ENCODE data around the gene GJE1.
"Not testable (repeated sequence)": the region's sequence is repeated elsewhere in the genome, so short reads cannot be mapped to it uniquely, and the experiment has no call there.

GJE1 gene, protein sequence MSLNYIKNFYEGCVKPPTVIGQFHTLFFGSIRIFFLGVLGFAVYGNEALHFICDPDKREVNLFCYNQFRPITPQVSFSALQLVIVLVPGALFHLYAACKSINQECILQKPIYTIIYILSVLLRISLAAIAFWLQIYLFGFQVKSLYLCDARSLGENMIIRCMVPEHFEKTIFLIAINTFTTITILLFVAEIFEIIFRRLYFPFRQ

DNA sequence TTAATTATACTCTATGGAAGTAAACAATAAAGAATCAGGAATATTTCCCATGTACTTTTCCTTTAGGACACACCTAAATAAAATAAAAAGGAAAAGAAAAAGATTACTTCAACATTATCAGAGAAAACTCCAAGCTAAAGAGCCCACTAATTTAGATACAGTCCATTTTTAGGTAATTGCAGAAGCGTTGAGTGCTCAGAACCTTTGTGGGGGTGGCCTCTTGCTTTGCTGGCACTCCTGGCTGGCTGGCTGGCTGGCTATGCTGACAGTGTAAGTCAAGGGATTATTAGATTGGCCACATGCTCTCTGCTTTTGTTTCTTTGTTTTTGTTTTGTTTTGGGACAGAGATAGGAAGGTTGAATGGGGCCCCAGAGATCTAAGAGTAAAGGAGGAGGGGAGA is at the start of gene GJE1:
TSS of gene GJE1 (plus strand) at position 301 of the 400 bp plus-strand sequence. CDS start 234 bp downstream, outside the sequence.
- no peak for DNase-seq

DNA sequence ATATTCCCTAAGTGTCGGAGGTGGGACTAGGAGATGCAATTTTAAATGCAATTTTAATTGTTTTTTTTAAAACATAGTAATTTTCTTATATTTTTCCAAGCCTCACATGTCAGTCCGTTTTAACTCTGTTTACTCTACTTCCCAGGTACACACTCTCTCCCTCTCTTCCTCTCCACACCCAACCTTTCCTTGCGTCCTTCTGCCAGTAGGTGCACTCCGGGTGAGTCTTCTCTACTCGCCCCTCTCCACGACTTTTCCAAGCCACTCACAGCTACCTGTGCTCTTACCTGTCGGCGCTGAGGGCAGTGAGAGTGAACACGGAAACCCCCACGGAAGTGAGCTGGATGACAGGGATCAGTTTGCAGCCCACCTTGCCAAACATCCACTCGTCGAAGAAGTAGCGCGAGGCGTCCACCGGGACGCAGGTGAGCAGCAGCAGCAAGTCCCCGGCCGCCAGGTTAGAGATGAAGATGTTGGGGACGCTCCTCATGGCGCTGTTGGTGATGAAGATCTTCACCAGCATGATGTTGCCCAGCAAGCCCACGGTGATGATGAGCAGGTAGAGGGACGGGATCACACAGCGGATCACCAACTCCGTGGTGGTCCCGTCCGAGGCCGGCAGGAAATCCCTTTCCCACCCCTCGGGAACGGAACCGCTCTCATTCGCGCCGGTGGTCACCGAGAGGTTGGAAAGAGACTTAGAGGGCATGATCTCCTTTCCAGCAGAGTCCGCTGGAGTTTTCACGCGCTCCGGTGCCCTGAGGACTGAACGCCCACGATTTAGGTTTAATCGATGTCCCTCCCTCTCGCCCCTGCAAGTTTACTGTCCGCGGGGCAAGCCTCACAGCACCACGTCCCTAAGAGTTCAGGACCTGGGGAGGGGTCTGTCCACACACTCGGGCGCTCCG is 44.5 kb upstream of the GJE1 start:
- DNase-seq: no peak

DNA sequence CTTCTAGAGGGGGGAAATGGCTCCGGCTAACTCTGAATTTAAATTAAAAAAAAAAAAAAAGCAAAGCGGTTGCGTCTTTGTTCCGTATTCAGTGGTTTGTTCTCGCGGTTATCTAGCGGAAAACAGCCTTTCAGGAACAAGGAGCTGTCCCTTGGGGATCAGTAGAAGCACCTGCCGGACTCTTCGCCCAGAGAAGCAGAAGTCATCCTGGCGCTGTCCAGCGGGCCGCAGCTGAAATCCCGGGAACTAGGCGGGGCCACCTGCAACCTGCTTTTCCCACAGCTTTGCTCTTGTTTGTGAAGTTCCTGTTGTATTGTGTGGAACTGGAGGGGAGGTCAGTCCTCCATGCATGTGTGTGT is 43.9 kb upstream of the GJE1 start:
- no peak for DNase-seq

DNA sequence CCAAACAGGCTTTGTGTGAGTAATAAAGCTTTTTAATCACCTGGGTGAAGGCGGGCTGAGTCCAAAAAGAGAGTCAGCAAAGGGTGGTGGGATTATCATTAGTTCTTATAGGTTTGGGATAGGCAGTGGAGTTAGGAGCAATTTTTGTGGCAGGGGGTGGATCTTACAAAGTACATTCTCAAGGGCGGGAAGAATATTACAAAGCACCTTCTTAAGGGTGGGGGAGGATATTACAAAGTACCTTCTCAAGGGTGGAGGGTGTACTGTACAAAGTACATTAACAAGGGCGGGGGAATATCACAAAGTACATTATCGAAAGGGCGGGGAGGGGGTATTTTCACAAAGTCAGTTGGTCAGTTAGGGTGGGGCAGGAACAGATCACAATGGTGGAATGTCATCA is 27.9 kb upstream of the GJE1 start:
- not testable (repeated sequence) for DNase-seq

DNA sequence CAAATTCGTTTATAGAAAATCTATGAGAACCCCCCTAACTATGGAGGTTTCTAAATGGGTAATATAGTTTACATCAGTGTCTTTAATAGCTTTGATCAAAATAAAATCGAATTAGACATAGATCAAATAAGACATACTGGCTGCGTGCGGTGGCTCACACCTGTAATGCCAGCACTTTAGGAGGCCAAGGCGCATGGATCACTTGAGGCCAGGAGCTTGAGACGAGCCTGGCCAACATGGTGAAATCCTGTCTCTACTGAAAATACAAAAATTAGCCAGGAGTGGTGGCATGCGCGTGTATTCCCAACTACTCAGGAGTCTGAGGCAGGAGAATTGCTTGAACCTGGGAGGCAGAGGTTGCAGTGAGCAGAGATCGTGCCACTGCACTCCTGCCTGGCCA is 21.9 kb upstream of the GJE1 start:
- DNase-seq: not testable (repeated sequence)

DNA sequence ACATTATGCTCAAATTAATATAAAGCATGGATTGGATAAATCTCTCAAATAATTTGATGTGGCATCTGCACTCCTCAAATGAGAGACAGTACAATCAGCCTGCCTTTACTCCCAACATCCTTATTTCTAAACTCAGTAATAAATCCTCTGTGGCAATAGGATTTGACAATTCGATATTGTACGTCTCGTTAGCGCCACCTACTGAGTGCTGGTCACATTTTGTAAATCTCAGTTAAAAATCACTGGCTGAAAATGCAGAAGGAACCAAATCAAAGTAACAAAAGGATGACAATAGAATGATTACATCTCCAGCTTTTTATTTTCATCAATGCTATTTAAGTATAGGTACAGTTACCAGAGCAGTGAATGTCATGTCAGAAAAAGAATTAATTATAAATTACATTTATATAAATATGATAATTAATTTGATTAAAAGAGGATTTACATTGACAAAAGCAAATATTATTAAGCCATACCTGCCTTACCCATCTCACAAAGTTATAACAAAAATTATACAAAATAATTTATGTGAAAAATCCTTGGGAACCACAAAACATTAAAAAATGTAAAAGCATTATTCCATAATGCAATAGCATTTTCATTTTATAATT is 20.2 kb upstream of the GJE1 start:
- peak; percentile 58 for DNase-seq

DNA sequence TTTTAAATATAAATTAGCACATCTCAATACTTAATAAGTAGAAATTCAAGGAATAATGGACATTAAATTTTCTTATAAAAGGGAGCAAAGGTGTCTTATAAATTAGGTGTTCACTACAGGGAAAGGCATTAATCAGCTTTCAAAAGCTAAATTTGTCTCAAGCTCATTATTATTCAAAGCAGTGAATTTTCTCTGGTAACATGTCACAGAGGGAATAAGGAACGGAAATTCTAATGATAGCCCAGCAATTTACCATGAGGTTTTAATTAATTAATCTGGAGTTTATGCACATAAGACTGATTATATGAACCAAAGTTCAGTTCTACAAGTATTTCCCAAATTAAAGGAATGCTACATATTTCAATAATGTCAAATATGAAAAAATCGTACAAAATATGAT is 15.4 kb upstream of the GJE1 start:
- no peak for DNase-seq

DNA sequence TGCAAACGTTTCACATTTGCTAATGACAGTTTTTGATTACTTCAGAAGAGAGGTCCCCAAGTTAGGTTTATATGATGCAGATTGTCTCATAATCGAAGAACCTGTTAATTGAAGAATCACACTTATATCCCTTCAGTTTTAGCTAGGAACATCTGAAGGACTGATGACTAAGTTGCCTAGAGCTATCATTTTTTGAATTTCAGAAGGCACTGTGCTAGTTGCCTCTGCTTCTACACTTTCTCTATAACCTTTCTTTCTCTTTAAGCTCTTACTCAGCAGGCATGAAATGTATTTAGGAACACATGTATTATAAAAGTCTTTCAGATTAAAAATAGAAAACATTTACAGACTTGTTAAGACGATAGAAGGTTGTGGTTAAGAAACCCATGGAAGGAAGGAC is 14.4 kb upstream of the GJE1 start:
- DNase-seq: no peak

DNA sequence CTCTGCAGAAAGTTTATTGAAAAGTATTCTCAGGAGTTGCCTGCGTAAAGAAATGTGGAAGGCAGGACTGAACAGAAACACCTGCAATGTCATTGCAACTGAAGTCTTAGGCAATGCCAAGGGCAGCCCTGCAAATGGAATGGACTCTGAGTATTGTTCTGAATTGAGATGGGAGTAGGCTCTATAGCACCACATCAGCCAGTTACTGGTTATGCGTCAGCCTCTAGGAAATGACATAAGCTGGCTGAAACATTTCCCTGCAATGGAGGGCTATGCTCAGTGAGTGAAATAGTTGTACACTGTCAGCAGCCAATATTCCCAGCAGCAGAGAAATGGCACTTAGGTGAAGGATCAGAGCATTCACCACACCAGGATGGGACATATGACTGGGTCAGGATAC is 13.8 kb upstream of the GJE1 start:
- no peak for DNase-seq

DNA sequence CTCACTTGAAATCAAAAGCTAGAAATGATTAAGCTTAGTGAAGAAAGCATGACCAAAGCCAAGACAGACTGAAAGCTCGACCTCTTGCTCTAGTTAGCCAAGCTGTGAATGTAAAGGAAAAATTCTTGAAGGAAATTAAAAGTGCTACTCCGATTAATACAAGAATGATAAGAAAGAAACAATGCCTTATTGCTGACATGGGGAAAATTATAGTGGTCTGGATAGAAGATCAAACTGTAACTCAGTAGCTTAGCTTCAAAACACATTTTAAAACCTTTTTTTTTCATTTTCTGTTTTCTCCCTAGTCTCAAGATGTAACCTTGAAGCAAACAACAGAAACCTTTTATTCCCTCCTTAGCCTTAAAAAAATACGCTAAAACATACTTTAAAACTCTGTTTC is 11.4 kb upstream of the GJE1 start:
- DNase-seq: no peak

DNA sequence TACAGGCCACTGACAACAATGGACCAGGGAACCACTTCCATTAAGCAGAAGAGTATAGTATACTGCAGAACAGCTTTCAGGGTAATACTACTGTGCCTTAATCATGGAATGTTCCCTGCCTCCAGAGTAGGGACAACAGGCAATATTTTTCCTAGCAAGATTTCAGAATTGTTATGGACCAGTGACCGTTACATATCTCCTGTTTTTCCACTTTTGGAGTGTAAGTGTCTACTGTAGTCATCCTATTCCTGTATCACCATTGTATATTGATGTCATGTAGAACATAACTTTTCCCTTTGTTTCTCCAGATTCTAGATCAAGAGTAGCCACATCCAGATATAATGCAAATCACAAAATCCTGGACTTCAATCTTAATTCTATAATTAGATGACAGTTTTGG is 1.9 kb upstream of the GJE1 start:
- no peak for DNase-seq

DNA sequence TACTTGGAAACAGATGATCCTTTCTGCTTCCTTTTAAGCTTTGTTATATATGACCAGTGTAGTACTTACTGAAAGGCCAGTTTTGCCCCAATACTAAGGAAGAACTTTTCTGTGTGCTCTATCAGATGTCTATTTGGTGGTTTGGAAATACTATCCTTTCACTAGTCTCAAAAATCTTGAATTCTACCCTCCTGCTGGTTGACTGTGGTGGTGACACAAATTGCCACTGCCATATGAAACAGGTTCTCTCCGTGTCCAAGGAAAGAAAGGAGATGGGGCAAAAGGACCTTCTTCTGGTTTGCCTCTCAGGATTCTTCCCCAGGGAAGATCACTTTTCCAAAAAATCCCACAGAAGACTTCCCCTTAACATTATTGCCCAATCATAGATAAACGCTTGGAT is 6.2 kb downstream of the GJE1 start:
- DNase-seq: no peak

DNA sequence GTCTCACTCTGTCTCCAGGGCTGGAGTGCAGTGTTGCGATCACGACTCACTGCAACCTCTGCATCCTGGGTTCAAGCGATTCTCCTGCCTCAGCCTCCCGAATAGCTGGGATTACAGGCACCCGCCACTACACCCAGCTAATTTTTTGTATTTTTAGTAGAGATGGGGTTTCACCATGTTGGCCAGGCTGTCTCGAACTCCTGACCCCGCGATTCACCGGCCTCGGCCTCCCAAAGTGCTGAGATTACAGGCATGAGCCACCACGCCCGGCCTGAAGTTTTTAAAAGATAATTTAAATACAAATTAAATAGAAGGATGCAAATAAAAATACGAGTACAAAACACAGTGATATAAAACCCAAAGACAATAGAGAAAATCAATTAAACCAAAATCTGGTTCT is 8.8 kb downstream of the GJE1 start:
- not testable (repeated sequence) for DNase-seq

DNA sequence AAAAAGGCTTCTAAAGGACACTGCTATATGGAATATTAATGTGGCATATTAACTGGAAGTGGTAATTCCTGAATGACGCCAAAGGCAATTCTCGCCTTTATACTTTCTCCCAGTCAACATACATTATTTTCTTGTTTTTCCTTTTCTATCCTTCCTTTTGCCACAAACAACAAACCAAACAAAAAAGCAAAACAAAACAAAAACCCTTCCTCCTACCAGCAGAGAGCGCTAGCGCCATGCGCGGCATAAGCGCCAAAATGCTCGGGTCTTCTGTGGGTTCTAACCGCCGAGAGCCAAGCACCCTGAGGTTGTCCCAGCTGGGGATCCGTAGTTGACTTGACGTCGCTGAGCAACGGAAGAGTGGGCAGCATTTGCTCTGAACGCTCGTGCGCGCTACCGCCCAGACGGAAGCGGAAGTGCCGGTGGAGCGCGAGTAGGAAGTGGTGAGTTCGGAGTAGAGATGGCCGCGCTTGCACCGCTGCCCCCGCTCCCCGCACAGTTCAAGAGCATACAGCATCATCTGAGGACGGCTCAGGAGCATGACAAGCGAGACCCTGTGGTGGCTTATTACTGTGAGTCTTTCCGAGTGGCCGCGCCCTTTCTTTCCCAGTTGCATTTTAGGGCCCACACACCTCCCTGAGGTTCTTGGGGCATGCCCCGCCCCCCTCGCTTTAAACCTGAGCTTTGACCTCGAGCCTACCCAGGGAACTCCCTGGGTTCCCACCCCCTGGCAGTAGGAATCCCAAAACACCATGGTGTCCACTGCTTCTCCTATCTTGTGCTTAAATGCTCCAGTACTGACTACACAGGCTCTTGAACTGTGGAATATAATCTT is 14.3 kb downstream of the GJE1 start, which contains the start of the genes NMBR and VTA1:
TSS of gene NMBR (minus strand) at position 295 of the 835 bp plus-strand sequence. CDS start 58,464 bp downstream, outside the sequence.
TSS of gene VTA1 (plus strand) at position 436 of the 835 bp plus-strand sequence. CDS start at position 461, 25 bp downstream.
- DNase-seq: peak; percentile 97

DNA sequence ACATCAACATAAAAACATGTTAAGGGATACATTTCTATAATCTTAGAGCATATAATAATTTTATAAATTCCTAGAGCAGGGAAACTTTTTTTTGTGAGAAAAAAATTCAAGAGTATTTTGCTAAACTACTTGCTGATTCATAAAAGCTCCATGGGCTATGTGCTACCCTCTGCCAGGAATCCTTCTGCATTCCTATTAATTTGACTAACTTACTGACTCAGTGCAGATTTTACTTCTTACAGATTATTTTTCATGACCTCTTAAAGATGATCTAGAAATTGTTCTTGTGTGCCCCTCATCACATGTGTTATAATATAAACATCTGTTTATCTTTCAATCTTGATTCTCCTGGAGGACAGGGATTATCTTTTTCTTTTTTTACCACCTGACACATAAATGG is 20.0 kb downstream of the GJE1 start:
- no peak for DNase-seq

DNA sequence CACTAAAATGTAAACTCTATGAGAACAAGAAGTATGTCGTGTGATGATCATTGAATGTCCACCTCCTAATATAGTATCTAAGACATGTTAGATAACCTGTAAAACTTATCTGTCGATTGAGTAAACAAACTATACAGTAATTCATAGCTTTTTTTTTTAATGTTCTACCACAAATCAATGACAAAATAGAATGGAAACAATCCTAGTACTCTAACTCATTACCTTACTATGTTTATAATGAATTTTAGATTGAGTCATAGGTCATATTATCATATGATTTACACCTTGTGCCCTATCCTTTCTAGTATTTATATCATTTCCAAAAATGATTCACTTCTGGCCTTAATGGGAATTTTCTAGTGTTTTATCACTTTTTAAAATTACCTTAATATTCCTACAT is 20.5 kb downstream of the GJE1 start:
- DNase-seq: no peak

DNA sequence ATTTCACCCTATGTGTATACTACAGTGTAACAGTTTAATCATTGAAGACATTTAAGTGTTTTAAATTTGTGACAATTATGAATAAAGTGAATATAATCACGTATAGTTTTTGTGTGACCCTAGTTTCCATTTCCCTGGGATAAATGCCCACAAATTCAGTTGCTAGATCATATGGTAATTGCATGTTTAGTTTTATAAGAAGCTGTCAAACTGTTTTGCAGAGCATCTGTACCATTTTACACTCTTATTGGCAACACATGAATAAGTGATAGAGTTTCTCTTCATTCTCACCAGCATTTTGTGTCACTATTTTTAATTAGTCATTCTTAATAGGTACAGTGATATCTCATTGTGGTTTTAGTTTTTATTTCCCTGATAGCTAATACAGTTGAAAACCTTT is 21.6 kb downstream of the GJE1 start:
- no peak for DNase-seq

DNA sequence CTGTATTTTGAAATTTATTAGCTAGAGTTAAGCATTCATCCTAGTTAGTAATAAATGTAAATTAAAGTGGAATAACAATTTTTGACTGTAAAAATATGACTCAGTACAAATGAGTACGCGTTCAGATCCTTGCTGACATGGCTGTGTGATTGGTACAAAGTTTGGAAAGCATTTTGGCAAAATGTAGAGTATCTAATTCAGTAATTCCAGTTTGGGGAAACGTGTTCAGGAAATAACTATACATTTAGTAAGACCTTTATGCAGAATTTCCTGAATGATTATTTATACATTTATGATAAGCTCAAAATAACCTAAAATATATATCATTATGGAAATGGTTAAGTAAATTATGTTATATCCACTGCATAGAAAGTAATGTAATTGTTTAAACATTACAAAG is 22.4 kb downstream of the GJE1 start:
- DNase-seq: no peak

DNA sequence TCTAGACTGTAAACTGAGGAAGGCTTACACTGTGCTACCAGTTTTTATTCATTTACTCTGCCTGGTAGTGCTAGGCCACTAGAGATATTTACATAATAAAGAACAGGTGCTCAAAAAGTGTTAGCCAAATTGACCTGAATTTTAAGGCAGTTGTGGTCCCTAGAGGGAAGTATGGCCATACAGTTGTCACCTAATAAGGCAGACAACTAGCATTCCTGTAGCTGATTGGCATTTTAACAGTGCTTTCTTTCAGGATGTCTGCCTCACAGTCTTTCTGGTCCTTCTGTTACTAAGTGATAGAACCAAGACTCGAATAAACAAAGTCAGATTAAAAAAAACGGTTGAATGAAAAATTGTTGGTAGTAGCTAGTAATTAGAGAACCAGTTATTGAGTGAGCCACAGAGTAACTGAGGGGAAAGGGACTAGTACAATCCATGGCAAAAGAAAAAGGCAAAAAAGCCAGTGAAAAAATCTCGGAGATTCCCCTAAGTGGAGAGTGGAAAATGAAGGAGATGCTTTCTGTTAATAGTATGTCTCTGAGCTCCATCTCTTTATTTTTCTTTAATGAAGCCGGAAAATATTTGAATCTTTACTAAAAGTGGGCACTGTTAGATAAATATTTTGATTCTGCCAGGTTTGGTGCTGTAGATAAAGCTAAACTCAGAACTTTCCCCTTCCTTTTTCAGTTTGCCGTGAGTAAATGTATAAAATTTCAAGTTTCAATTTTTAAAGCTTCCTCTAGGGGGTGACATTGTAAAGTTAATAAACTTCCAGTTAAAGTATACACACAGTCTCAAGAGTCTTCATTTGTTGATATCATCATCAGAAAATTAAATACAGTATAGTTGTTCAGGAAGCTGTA is 23.4 kb downstream of the GJE1 start:
- no peak for DNase-seq

DNA sequence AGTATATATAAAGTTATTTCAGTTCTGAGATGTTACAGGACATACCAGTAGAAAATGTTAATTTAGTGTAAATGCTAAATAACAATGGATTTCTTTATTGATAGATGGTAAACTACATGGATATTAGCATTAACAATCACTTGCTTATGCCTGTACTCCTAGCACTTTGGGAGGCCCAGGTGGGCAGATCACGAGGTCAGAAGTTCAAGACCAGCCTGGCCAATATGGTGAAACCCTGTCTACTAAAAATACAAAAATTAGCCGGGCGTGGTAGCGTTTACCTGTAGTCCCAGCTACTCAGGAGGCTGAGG is 24.0 kb downstream of the GJE1 start:
- DNase-seq: not testable (repeated sequence)

DNA sequence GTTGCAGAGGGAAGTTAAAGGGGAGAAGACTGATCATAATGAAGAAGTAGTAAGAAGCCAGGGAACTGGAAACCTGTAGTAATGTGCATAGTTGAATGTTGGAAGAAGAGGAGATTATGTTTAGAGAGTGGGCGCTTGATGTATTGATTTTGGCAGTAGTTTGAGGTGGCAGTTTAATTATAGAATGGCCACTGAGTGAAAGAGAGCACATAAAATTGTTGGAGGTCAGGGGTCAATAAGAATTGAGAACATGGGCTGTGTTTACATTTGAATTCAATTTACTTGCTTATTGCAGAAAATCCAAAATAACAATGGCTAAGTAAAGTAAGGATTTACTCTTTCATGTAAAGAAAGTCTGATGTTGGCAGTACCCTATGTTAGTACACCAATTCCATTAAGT is 30.1 kb downstream of the GJE1 start:
- DNase-seq: no peak

DNA sequence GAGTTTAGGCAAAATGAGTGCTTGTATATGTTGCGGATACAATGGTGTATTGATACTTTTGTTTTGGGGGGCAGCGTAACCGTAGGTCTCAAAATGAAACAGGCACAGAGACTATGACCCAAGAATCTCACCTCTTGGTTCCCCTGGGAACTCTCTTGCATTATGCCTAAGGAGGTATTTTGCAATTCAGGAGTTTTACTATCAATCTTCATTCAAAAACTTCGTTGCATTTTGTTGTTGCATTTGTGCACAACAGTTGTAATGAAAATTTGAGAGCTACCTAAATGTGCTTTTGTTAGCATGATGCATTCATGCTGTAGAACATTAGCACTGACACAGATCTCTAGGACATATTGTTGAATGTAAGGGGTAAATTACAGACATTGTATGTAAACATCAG is 32.5 kb downstream of the GJE1 start:
- no peak for DNase-seq
